ENCODE results near the gene MAD2L1BP. TPM values are rescaled to one million over a fixed set of nuclear protein-coding genes. Genes with fewer than 3 reads are reported as not detected.

Gene MAD2L1BP
- total RNA-seq, 2 donors from 2014 or later = 14.8 to 17.4 TPM

DNA sequence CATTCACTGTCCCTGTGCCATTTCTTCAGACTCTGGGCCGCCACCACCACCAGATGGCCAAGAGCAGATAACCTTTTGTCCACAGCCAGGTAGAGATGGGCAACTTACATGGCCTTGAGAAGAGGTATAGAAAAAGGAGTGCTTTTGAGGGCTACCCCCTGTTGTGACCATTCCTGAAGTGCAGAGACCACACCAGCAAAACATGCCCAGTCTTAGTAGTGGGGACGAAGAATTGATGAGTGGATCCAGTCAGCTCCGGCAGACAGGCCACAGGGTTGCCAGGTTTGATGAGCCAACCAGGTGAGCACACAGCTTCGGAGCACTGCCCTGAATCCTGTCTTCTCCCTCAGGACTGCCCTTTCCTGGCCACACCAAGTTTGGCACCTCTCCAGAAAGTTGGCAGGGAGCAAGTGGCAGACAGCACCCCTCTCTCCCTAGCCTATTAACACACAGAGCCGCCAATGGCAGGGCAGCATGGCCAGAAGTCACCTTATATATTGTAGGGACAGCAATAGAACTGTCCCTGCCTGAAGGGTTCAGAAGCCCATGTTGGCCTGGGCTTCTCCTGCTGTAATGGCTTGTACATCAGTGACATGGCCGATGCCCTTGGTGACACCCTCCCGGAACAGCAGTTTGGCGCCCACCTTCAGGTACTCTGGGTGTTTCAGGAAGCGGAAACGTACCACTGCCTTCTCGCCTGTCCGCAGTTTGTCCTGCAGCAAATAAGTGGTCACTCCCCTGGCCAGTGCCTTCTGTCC is 14.4 kb upstream of the MAD2L1BP start:
- no peak for DNase-seq
- 91 to 96% methylated on average over 12 of the region's 12 CpGs for WGBS, 2 donors
- H3K4me1 ChIP-seq = peaks cover 2% of the 10 kb centered on the region
- no peaks in the 10 kb centered on the region for H3K9me3 ChIP-seq
- TF ChIP-seq POLR2A (IDR thresholded peaks at IDR 0.05) = no peak
- TF ChIP-seq, protein P1, sequence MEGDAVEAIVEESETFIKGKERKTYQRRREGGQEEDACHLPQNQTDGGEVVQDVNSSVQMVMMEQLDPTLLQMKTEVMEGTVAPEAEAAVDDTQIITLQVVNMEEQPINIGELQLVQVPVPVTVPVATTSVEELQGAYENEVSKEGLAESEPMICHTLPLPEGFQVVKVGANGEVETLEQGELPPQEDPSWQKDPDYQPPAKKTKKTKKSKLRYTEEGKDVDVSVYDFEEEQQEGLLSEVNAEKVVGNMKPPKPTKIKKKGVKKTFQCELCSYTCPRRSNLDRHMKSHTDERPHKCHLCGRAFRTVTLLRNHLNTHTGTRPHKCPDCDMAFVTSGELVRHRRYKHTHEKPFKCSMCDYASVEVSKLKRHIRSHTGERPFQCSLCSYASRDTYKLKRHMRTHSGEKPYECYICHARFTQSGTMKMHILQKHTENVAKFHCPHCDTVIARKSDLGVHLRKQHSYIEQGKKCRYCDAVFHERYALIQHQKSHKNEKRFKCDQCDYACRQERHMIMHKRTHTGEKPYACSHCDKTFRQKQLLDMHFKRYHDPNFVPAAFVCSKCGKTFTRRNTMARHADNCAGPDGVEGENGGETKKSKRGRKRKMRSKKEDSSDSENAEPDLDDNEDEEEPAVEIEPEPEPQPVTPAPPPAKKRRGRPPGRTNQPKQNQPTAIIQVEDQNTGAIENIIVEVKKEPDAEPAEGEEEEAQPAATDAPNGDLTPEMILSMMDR (IDR thresholded peaks at IDR 0.05) = no peak
- H3K27me3 ChIP-seq = no peaks in the 10 kb centered on the region
- H3K36me3 ChIP-seq (replicated peaks in 1 of 2; ENCODE audit: insufficient read depth in 1 of 2, low read depth in 2 of 2) = peaks cover 0 to 23% of the 10 kb centered on the region in 2 donors
- H3K4me3 ChIP-seq = no peak overlapping the region
- intact Hi-C loops (cut with DNase I) = no loop called here
- ATAC-seq = no peak
- H3K27ac ChIP-seq = no peak overlapping the region

DNA sequence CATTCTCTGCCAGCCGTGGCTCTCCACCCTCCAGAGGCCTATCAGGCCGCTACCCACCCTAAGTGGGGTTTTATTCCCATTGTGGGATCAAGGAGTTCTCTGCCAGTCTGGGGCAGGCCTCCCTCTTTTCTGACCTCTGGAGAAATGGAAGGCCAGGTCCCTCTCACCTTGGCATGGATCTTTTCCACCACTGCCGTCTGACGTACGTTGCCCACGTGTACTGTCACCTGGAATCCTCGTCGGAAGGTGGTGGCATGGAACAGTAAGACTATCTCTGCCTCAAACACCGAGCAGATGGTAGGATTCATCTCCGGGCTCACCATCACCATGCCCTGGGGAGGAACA is 13.8 kb upstream of the MAD2L1BP start:
- no peaks in the 10 kb centered on the region for H3K27me3 ChIP-seq
- ATAC-seq (no peak), DNase-seq (no peak)
- peaks cover 0 to 23% of the 10 kb centered on the region in 2 donors for H3K36me3 ChIP-seq (replicated peaks in 1 of 2; ENCODE audit: insufficient read depth in 1 of 2, low read depth in 2 of 2)
- intact Hi-C loops (cut with DNase I) = no loop called here
- H3K27ac ChIP-seq = no peak overlapping the region
- TF ChIP-seq, protein P1 (IDR thresholded peaks at IDR 0.05) = no peak
- TF ChIP-seq POLR2A (IDR thresholded peaks at IDR 0.05) = no peak
- H3K4me3 ChIP-seq = no peak overlapping the region
- peaks cover 7% of the 10 kb centered on the region for H3K4me1 ChIP-seq
- WGBS, 2 donors = 94 to 97% methylated on average over 9 to 10 of the region's 10 CpGs
- no peaks in the 10 kb centered on the region for H3K9me3 ChIP-seq

DNA sequence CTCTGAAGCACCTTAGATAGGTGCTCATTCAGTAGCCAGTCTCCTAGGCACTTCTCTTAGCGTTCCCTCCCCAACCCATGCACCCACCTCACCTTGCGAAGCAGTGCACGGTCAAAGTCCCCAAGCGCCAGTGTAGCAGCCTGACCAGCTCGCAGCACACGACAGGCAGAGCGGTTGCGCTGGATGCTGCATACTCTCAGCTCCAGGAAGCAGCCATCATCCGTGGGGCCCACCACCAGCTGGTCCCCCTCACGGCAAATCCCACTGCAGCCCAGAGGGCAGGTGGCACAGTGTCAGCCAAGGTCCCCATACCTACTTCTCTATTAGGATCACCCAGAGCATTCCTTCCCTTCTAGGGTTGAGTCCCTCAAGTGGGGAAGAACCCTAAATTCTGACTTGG is 13.1 kb upstream of the MAD2L1BP start:
- peaks cover 0 to 23% of the 10 kb centered on the region in 2 donors for H3K36me3 ChIP-seq (replicated peaks in 1 of 2; ENCODE audit: insufficient read depth in 1 of 2, low read depth in 2 of 2)
- ATAC-seq = no peak
- intact Hi-C loops (cut with DNase I) = no loop called here
- no peak overlapping the region for H3K4me3 ChIP-seq
- no peaks in the 10 kb centered on the region for H3K9me3 ChIP-seq
- H3K27me3 ChIP-seq = no peaks in the 10 kb centered on the region
- TF ChIP-seq, protein P1 (IDR thresholded peaks at IDR 0.05) = no peak
- TF ChIP-seq POLR2A (IDR thresholded peaks at IDR 0.05) = no peak
- H3K4me1 ChIP-seq = peaks cover 14% of the 10 kb centered on the region
- no peak for DNase-seq
- no peak overlapping the region for H3K27ac ChIP-seq
- WGBS, 2 donors = 94 to 97% methylated on average over 3 to 10 of the region's 10 CpGs

DNA sequence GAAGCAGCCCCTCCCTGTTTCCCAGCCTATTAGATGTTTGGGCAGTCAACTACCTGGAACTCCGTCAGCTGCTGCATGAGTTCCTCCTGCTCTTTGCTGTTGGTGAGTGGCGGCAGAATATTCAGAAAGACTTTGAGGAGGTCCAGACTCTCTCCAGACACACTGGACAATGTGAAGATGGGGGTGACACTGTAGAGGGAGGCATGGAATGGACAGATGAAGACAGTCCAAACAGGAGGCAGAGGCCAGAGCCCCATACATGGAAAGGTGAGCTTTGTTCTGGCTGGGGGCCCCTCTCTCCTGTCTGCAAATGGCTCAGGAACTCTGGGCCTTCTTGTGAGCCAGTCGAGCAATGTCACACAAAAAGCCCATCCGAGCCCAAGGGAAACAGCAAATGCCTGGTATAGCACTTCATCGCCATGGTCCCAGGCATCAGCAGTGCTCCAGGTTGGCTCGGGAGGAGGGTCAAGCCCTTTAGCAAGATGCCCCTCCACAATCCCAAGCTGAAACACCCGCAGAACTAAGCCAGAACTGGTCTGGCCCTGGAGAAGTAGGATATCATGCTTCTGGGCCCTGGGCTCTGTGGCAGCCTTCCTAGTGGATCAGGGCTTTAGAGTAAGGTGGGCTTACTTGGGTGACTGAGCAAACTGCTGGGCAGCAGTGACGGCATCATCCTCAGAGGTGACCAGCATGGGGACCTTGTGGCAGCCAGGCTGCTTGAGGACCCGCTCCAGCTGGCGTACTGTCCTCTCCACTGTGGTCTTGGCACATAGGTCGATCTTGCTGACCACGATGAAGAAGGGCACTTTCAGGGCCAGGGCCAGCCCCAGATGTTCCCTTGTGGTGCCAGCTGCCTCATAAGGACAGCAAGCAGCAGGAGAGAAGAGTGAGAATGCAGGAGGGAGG is 11.5 kb upstream of the MAD2L1BP start:
- peaks cover 0 to 23% of the 10 kb centered on the region in 2 donors for H3K36me3 ChIP-seq (replicated peaks in 1 of 2; ENCODE audit: insufficient read depth in 1 of 2, low read depth in 2 of 2)
- 80 to 83% methylated on average over 7 to 10 of the region's 12 CpGs for WGBS, 2 donors

More for the DNA sequence above, 11.5 kb upstream of the MAD2L1BP start:
- peaks cover 20% of the 10 kb centered on the region for H3K4me1 ChIP-seq
- no peak for DNase-seq
- intact Hi-C loops (cut with DNase I) = no loop called here
- no peak overlapping the region for H3K27ac ChIP-seq
- TF ChIP-seq, protein P1 (IDR thresholded peaks at IDR 0.05) = no peak
- no peak for TF ChIP-seq POLR2A (IDR thresholded peaks at IDR 0.05)
- no peak for ATAC-seq
- no peaks in the 10 kb centered on the region for H3K27me3 ChIP-seq
- H3K4me3 ChIP-seq = no peak overlapping the region
- H3K9me3 ChIP-seq = no peaks in the 10 kb centered on the region
